HepG2 (cell line): Measurements from ENCODE around the gene ARL6IP4. TPM values are rescaled to one million over a fixed set of nuclear protein-coding genes. Genes with fewer than 3 reads are reported as not detected.

Source experiments
- HNF4A ChIP-seq: sonication (generic); formaldehyde crosslinking; IDR thresholded peaks from 2 replicates; pipeline ENCODE4 v1.4.0; 2020; ENCODE audit warnings: missing genetic modification reagents
- MED1 ChIP-seq: sonication (generic); formaldehyde crosslinking; IDR thresholded peaks from 2 replicates; pipeline ENCODE4 v1.4.0; 2020; ENCODE audit warnings: missing genetic modification reagents
- RAD21 ChIP-seq: fragments of 450-650 bp; formaldehyde crosslinking; IDR thresholded peaks from 2 replicates; pipeline ENCODE4 v1.5.0; 2020; ENCODE audit warnings: mild to moderate bottlenecking
- SRY ChIP-seq: sonication (generic); formaldehyde crosslinking; IDR thresholded peaks from 2 replicates; pipeline ENCODE4 v1.8.0; 2022; ENCODE audit warnings: mild to moderate bottlenecking, missing genetic modification reagents
- ZBTB38 ChIP-seq: sonication (generic); formaldehyde crosslinking; IDR thresholded peaks from 2 replicates; pipeline ENCODE4 v1.5.1; 2020; ENCODE audit warnings: mild to moderate bottlenecking, missing genetic modification reagents
- polyA plus RNA-seq, 8 experiments: library from polyadenylated mRNA; depleted of rRNA in 3 of 8; stranded (reverse) in 7 of 8; unstranded in 1 of 8; fragments of >200 nt; fragmentation: Illumina TruSeq in 4 of 8; extraction: Trizol in 4 of 8; gene quantifications; 2 replicates each; pipeline versions ENCODE4 v1.2.1 to v1.2.3, GENCODE V29; 2011 to 2016; ENCODE audit warnings: low read depth in 4 of 8, missing spikeins in 1 of 8, mixed read lengths in 1 of 8; ENCODE audit not compliant: insufficient read depth in 1 of 8
- total RNA-seq, 5 experiments: library from RNA; depleted of rRNA; stranded (reverse); fragments of >200 nt; fragmentation: Illumina TruSeq; extraction: Trizol; gene quantifications; 2 replicates each; pipeline ENCODE4 v1.2.3, GENCODE V29; 2016; ENCODE audit warnings: low read depth in 1 of 5
- TF ChIP-seq, protein P1 (sequence below): sonication (generic); formaldehyde crosslinking; IDR thresholded peaks from 2 replicates; pipeline ENCODE4 v1.5.1; 2020; ENCODE audit warnings: mild to moderate bottlenecking, missing genetic modification reagents, borderline replicate concordance

Gene ARL6IP4
- total and polyA plus RNA-seq, 2 of the 13 experiments (the other 11 are each of a cell fraction or from before 2014, with no cell fraction given) = 155 to 220 TPM

- TF ChIP-seq, protein P1, sequence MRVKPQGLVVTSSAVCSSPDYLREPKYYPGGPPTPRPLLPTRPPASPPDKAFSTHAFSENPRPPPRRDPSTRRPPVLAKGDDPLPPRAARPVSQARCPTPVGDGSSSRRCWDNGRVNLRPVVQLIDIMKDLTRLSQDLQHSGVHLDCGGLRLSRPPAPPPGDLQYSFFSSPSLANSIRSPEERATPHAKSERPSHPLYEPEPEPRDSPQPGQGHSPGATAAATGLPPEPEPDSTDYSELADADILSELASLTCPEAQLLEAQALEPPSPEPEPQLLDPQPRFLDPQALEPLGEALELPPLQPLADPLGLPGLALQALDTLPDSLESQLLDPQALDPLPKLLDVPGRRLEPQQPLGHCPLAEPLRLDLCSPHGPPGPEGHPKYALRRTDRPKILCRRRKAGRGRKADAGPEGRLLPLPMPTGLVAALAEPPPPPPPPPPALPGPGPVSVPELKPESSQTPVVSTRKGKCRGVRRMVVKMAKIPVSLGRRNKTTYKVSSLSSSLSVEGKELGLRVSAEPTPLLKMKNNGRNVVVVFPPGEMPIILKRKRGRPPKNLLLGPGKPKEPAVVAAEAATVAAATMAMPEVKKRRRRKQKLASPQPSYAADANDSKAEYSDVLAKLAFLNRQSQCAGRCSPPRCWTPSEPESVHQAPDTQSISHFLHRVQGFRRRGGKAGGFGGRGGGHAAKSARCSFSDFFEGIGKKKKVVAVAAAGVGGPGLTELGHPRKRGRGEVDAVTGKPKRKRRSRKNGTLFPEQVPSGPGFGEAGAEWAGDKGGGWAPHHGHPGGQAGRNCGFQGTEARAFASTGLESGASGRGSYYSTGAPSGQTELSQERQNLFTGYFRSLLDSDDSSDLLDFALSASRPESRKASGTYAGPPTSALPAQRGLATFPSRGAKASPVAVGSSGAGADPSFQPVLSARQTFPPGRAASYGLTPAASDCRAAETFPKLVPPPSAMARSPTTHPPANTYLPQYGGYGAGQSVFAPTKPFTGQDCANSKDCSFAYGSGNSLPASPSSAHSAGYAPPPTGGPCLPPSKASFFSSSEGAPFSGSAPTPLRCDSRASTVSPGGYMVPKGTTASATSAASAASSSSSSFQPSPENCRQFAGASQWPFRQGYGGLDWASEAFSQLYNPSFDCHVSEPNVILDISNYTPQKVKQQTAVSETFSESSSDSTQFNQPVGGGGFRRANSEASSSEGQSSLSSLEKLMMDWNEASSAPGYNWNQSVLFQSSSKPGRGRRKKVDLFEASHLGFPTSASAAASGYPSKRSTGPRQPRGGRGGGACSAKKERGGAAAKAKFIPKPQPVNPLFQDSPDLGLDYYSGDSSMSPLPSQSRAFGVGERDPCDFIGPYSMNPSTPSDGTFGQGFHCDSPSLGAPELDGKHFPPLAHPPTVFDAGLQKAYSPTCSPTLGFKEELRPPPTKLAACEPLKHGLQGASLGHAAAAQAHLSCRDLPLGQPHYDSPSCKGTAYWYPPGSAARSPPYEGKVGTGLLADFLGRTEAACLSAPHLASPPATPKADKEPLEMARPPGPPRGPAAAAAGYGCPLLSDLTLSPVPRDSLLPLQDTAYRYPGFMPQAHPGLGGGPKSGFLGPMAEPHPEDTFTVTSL = 0 out of 2 replicates have a peak, but pooled peaks have one; percentile 36
- TF ChIP-seq MED1 (CRISPR knock-in tag) (peak; percentile 29; the same call in 1 of the 2 replicates), SRY (CRISPR knock-in tag) (0 out of 2 replicates have a peak, but pooled peaks have one; percentile 43), HNF4A (CRISPR knock-in tag) (peak; percentile 68), RAD21 (CRISPR knock-in tag) (peak; percentile 22; the same call in 1 of the 2 replicates), ZBTB38 (peak; percentile 34; the same call in 1 of the 2 replicates)
Measured at GRCh38 chr12:122964439-122965257, 15.8 kb upstream of the ARL6IP4 start (continued).
